SK-N-MC (cell line): Measurements from ENCODE around the gene TTC9C.
"Not testable (repeated sequence)": the region's sequence is repeated elsewhere in the genome, so short reads cannot be mapped to it uniquely, and the experiment has no call there.

Experiments used
- EZH2 ChIP-seq: fragments of 200-600 bp; sonication (generic); IDR thresholded peaks from one replicate; pipeline ENCODE4 v1.6.1; 2017; ENCODE audit warnings: antibody characterized with exemption
- POLR2AphosphoS5 ChIP-seq: IDR thresholded peaks from 2 replicates; pipeline ENCODE4 v1.6.1; 2012; ENCODE audit warnings: mild to moderate bottlenecking, low read depth, low read length, borderline replicate concordance

- not testable (repeated sequence) for TF ChIP-seq EZH2, POLR2AphosphoS5
These were observed 32.6 kb downstream of the TTC9C start for GRCh38 chr11:62760867-62761227.
